Vagina (tissue), 2 donors: Measurements from ENCODE around the gene FIBCD1. TPM values are rescaled to one million over a fixed set of nuclear protein-coding genes. Genes with fewer than 3 reads are reported as not detected.

Source experiments
- DNase-seq, 2 donors: peaks; one replicate each; pipeline ENCODE4 v3.0.0-alpha.2; 2017; ENCODE audit errors: extremely low spot score in 2 of 2
- H3K27ac ChIP-seq: fragments of 200-600 bp; sonication (generic); one replicate; pipeline ENCODE4 v1.5.1; 2019
- H3K27me3 ChIP-seq: fragments of 200-600 bp; sonication (generic); one replicate; pipeline ENCODE4 v1.5.1; 2019
- H3K36me3 ChIP-seq, 2 donors: fragments of 200-600 bp; sonication (generic); one replicate each; pipeline ENCODE4 v1.5.1; 2017 to 2019
- H3K4me1 ChIP-seq: fragments of 200-600 bp; sonication (generic); one replicate; pipeline ENCODE4 v1.5.1; 2019
- H3K4me3 ChIP-seq, 2 donors: fragments of 200-600 bp; sonication (generic); 1 replicate in 1 of 2; 2 replicates in 1 of 2; pipeline ENCODE4 v1.5.1; 2016 to 2019
- H3K9me3 ChIP-seq: fragments of 200-600 bp; sonication (generic); one replicate; pipeline ENCODE4 v1.5.1; 2019
- POLR2A ChIP-seq, 2 donors: fragments of 450-650 bp; IDR thresholded peaks; one replicate each; pipeline ENCODE4 v1.6.1; 2017; ENCODE audit warnings: antibody characterized with exemption in 2 of 2, mild to moderate bottlenecking in 2 of 2, moderate library complexity in 2 of 2
- POLR2AphosphoS5 ChIP-seq, 2 donors: sonication (generic); formaldehyde crosslinking; IDR thresholded peaks; one replicate each; pipeline ENCODE4 v1.9.0; 2017; ENCODE audit warnings: antibody characterized with exemption in 2 of 2, mild to moderate bottlenecking in 2 of 2, low read depth in 1 of 2; ENCODE audit not compliant: insufficient read depth in 1 of 2
- intact Hi-C: fragments of 100-400 bp; cut with DNase I; formaldehyde crosslinking; loops from one replicate; pipeline ENCODE4 v1.15.1; 2023
- total RNA-seq: library from RNA; depleted of rRNA; stranded (reverse); fragments of >200 nt; gene quantifications from one replicate; pipeline ENCODE4 v1.2.3, GENCODE V29; 2016
- TF ChIP-seq, protein P1 (sequence below), 3 experiments: fragments of 450-650 bp in 2 of 3; fragments of 200-600 bp in 1 of 3; sonication (generic) in 1 of 3; IDR thresholded peaks; one replicate each; pipeline ENCODE4 v1.5.1; 2017 to 2019; ENCODE audit warnings: antibody characterized with exemption in 3 of 3, mild to moderate bottlenecking in 2 of 3, moderate library complexity in 2 of 3

Gene FIBCD1
- total RNA-seq, 1 donor from 2014 or later = not detected

DNA sequence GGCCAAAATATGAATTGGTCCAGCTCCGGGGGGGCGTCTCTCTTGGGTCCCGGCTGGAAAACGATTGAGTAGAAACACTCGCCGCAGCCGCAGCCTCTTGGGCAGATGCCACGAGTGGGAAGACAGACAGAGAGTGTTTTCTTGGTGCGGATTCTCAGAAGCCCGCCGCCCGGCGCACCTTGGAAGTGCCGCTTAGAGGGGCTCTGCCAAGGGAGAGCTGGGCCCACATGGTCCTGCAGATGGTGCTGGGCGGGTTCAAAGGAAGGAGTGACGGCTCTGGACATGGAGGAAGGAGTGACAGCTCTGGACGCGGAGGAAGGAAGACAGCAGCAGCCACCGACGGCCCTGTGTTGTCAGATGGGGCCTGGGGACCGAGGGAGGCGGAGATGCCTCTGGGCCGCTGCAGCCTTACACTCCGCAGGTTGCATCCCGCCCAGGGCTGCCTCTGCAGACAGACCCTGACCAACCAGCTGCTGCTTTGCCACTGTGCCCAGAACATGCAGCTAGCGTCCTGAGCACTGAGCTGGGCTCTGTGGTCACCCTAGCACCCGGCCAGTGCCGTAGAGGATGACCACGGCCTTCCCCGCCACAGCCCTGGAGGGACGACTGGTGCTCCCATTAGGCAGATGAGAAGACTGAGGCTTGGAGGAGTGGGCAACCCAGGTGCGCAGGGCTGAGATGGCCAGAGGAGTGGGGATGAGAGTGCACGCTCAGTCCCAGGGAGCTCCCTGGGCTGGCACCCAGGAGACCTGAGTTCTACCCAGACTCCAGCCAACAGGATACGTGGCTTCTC is 21.7 kb downstream of the FIBCD1 start:
- peaks cover 7% of the 10 kb centered on the region for H3K4me1 ChIP-seq
- no peaks in the 10 kb centered on the region for H3K9me3 ChIP-seq
- no peaks in the 10 kb centered on the region for H3K27me3 ChIP-seq
- TF ChIP-seq POLR2A (IDR thresholded peaks at IDR 0.05) = no peak
- no peak for TF ChIP-seq POLR2AphosphoS5 (IDR thresholded peaks at IDR 0.05; ENCODE audit: insufficient read depth in 1 of 2, low read depth in 1 of 2)
- TF ChIP-seq, protein P1, sequence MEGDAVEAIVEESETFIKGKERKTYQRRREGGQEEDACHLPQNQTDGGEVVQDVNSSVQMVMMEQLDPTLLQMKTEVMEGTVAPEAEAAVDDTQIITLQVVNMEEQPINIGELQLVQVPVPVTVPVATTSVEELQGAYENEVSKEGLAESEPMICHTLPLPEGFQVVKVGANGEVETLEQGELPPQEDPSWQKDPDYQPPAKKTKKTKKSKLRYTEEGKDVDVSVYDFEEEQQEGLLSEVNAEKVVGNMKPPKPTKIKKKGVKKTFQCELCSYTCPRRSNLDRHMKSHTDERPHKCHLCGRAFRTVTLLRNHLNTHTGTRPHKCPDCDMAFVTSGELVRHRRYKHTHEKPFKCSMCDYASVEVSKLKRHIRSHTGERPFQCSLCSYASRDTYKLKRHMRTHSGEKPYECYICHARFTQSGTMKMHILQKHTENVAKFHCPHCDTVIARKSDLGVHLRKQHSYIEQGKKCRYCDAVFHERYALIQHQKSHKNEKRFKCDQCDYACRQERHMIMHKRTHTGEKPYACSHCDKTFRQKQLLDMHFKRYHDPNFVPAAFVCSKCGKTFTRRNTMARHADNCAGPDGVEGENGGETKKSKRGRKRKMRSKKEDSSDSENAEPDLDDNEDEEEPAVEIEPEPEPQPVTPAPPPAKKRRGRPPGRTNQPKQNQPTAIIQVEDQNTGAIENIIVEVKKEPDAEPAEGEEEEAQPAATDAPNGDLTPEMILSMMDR (IDR thresholded peaks at IDR 0.05) = no peak
- no peaks in the 10 kb centered on the region for H3K36me3 ChIP-seq
- no peak overlapping the region for H3K4me3 ChIP-seq
- H3K27ac ChIP-seq = no peak overlapping the region
- intact Hi-C loops = no loop called here
- DNase-seq = no peak

DNA sequence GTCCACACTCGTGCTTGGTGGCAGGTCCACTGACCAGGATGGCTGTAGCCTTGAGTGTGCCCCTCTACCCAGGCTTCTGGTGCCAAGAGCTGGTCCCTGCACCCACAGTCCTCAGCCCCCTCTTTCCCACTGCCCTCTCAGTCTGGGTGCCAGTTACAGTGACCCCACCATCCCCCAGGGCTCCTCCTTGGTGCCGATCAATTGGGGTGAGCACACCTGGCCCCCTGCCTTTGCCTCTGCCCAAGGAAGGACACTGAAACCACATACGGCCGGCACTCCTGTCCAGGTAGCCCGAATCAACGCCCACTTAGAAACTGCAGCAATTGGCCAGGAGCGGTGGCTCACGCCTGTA is 24.0 kb downstream of the FIBCD1 start:
- no peaks in the 10 kb centered on the region for H3K36me3 ChIP-seq
- no peaks in the 10 kb centered on the region for H3K27me3 ChIP-seq
- H3K4me3 ChIP-seq = no peak overlapping the region
- intact Hi-C loops = no loop called here
- DNase-seq = no peak
- H3K4me1 ChIP-seq = peaks cover 7% of the 10 kb centered on the region
- H3K27ac ChIP-seq = no peak overlapping the region
- no peak for TF ChIP-seq POLR2AphosphoS5 (IDR thresholded peaks at IDR 0.05; ENCODE audit: insufficient read depth in 1 of 2, low read depth in 1 of 2)
- TF ChIP-seq, protein P1 (IDR thresholded peaks at IDR 0.05) = no peak
- no peak for TF ChIP-seq POLR2A (IDR thresholded peaks at IDR 0.05)
- H3K9me3 ChIP-seq = no peaks in the 10 kb centered on the region

DNA sequence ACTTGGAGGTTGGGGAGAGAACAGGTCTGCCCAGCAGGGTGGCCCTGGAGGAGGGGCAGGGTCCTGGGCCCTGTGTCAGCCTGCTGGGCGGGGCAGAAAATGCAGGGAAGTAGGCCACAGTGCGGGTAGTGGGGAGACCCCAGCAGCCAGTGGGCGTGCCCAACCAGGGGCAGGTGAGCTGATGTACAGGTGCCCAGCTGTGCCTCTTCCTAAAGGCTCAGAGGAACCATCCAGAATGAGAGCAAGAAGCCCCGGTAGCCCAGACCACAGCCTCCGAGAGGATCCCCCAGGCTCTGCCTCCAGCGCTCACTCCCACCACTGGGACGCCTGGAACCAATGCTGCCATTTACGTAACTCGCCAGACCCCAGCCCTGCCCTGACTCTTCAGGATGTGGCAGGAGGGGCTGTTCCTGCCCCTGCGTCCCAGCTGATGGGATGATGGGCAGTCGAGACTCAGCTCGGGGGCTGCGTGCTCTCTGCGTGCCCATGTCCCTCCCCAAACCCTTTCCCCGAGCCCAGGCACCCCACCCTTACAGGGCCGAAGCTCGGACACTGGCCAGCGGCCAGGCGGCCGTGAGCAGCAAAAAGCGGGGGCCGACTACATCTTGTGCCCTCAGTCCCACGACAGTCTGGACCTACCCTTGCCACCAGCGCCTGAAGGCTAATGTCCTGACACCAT is 24.5 kb downstream of the FIBCD1 start:
- TF ChIP-seq POLR2A (IDR thresholded peaks at IDR 0.05) = no peak
- no peak for TF ChIP-seq POLR2AphosphoS5 (IDR thresholded peaks at IDR 0.05; ENCODE audit: insufficient read depth in 1 of 2, low read depth in 1 of 2)
- TF ChIP-seq, protein P1 (IDR thresholded peaks at IDR 0.05) = no peak
- no peaks in the 10 kb centered on the region for H3K9me3 ChIP-seq
- no peak overlapping the region for H3K4me3 ChIP-seq
- no peaks in the 10 kb centered on the region for H3K36me3 ChIP-seq
- H3K27ac ChIP-seq = no peak overlapping the region
- intact Hi-C loops = no loop called here
- peaks cover 7% of the 10 kb centered on the region for H3K4me1 ChIP-seq
- H3K27me3 ChIP-seq = no peaks in the 10 kb centered on the region
- DNase-seq = no peak

DNA sequence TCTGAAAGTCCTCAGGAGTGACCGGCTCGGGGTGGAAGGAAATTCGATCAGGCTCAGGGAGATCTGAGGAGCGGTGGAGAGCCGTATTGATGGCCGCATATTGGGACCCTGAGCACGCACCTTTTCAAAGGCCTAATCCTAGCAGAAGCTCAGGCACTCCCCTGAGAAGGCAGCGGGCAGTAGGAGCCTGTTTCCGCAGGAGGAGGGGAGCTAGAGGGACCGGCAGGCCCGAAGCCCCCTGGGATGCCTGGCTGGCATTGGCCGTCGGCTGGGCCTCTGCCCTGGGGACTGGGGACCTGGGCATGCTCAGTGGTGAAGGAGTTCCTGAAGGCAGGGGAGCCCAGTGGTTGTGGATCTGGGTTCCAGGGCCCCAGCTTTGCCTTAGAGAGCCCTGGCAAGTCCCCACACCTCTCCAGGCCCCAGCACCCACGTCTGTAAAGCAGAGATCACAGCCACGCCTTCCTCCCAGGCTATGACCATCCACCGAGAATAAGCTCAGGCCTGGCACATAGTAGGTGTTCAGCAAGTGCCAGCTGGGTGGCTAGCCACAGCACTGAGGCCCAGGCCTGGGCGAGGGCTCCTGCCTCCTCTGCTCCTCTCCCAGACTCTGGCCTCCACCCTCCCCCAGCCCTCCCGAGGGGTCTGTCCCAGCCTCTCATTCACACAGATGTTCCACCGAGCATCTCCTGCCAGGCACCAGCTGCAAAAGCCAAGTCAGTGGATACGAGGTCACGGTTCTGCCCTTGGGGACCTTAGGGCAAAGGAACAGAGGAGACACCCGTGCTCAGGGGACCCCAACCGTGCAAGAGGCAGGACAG is 25.2 kb downstream of the FIBCD1 start:
- Histone ChIP-seq H3K27ac (no peak overlapping the region), H3K4me3 (peak overlapping the region; percentile 19 to 36)

More for the DNA sequence above, 25.2 kb downstream of the FIBCD1 start:
- Histone ChIP-seq H3K36me3 (no peaks in the 10 kb centered on the region), H3K4me1 (peaks cover 7% of the 10 kb centered on the region), H3K9me3 (no peaks in the 10 kb centered on the region), H3K27me3 (no peaks in the 10 kb centered on the region)
- intact Hi-C loops = no loop called here
- DNase-seq = no peak
- TF ChIP-seq, protein P1 (IDR thresholded peaks at IDR 0.05) = no peak
- no peak for TF ChIP-seq POLR2A (IDR thresholded peaks at IDR 0.05)
- TF ChIP-seq POLR2AphosphoS5 (IDR thresholded peaks at IDR 0.05; ENCODE audit: insufficient read depth in 1 of 2, low read depth in 1 of 2) = peak in 1 of 2 donors; percentile 0
